ENCODE measurements around the gene DNM2.

DNA sequence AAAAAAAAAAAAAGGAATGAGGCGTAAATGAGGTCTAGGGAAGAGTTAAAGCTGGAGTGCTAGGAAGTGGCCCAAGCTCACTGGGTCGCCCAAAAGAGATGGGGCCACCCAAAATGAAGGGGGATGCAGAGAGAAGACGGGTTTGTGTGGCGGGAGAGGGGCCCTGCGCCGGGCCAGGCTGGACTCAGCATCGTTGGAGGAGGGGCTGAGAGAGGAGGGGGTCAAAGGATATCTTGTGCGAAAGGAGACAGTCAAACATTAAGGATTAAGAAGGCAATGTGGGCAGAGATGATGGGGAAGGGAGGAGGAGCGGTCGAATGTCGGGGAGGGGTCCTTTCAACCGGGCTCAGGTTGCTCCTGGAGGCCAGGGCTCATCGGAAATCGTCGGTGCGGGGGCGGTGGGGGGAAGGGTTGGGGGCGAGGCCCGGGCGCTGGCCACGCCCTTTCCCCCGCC is 152.6 kb downstream of the DNM2 start:
- TF ChIP-seq POLR2AphosphoS5 (IDR thresholded peaks at IDR 0.05; ENCODE audit: borderline replicate concordance, low read depth, low read length) = peak; percentile 57; the same call in 1 of the 2 replicates
- TF ChIP-seq EZH2 (IDR thresholded peaks at IDR 0.05) = no peak
- no peak for TF ChIP-seq FOXP2 (optimal IDR thresholded peaks at IDR 0.05; ENCODE audit: control extremely low read depth, extremely low read length, insufficient read depth)
